Progenitor cell of endocrine pancreas (in vitro differentiated cells): Measurements from ENCODE around the gene KIF1A. TPM values are rescaled to one million over a fixed set of nuclear protein-coding genes. Genes with fewer than 3 reads are reported as not detected.
"Not testable (repeated sequence)": the region's sequence is repeated elsewhere in the genome, so short reads cannot be mapped to it uniquely, and the experiment has no call there.

Experiments
- DNase-seq: peaks from one replicate; pipeline ENCODE4 v3.0.0; 2021; ENCODE audit warnings: low spot score; ENCODE audit not compliant: unreplicated experiment
- H3K27ac Mint-ChIP-seq: 2 replicates; pipeline ENCODE4 v1.8.0; 2021; ENCODE audit warnings: mild to moderate bottlenecking, moderate library complexity, mixed read lengths
- H3K27me3 Mint-ChIP-seq: 2 replicates; pipeline ENCODE4 v1.8.0; 2021; ENCODE audit warnings: mixed read lengths
- H3K36me3 Mint-ChIP-seq: 2 replicates; pipeline ENCODE4 v1.8.0; 2022; ENCODE audit warnings: mixed read lengths; ENCODE audit not compliant: insufficient read depth
- H3K4me1 Mint-ChIP-seq: 2 replicates; pipeline ENCODE4 v1.8.0; 2021; ENCODE audit warnings: low read depth, mixed read lengths
- H3K4me3 Mint-ChIP-seq: 2 replicates; pipeline ENCODE4 v1.8.0; 2021; ENCODE audit warnings: low read depth, mild to moderate bottlenecking, moderate library complexity, mixed read lengths
- H3K9me3 Mint-ChIP-seq: 2 replicates; pipeline ENCODE4 v1.8.0; 2021; ENCODE audit warnings: low read depth, mixed read lengths
- CTCF ChIP-seq: fragments of 200-600 bp; sonication (generic); IDR thresholded peaks from one replicate; pipeline ENCODE4 v1.5.0; 2021; ENCODE audit warnings: antibody characterized with exemption, mild to moderate bottlenecking; ENCODE audit not compliant: unreplicated experiment
- total RNA-seq: library from RNA; stranded (reverse); gene quantifications from 2 replicates; pipeline ENCODE4 v1.2.1, GENCODE V29; 2021

KIF1A gene
- total RNA-seq, 1 donor from 2014 or later: 132 TPM

GRCh38 chr2:240680185-240680584, 139.8 kb downstream of the KIF1A start:
- not testable (repeated sequence) for H3K27me3 Mint-ChIP-seq, H3K4me3 Mint-ChIP-seq, H3K4me1 Mint-ChIP-seq, H3K9me3 Mint-ChIP-seq, H3K36me3 Mint-ChIP-seq, DNase-seq, H3K27ac Mint-ChIP-seq

GRCh38 chr2:240678909-240679308, 141.1 kb downstream of the KIF1A start:
- H3K27ac Mint-ChIP-seq, H3K27me3 Mint-ChIP-seq: not testable (repeated sequence)

GRCh38 chr2:240678043-240678442, 142.0 kb downstream of the KIF1A start:
- H3K27me3 Mint-ChIP-seq, H3K27ac Mint-ChIP-seq, H3K36me3 Mint-ChIP-seq, DNase-seq, H3K9me3 Mint-ChIP-seq, H3K4me3 Mint-ChIP-seq, H3K4me1 Mint-ChIP-seq: not testable (repeated sequence)

More at GRCh38 chr2:240678909-240679308, 141.1 kb downstream of the KIF1A start:
- H3K4me1 Mint-ChIP-seq, H3K9me3 Mint-ChIP-seq, H3K36me3 Mint-ChIP-seq, DNase-seq, H3K4me3 Mint-ChIP-seq: not testable (repeated sequence)

- not testable (repeated sequence) for H3K27ac Mint-ChIP-seq, H3K4me3 Mint-ChIP-seq, DNase-seq, H3K9me3 Mint-ChIP-seq, H3K4me1 Mint-ChIP-seq, H3K36me3 Mint-ChIP-seq
- H3K27me3 Mint-ChIP-seq: peaks cover 18% of the 10 kb centered on the region
Measured at GRCh38 chr2:240675345-240675744, 144.7 kb downstream of the KIF1A start.

- not testable (repeated sequence) for H3K9me3 Mint-ChIP-seq, H3K27ac Mint-ChIP-seq, DNase-seq
Measured at GRCh38 chr2:240674461-240675184, 145.4 kb downstream of the KIF1A start.

GRCh38 chr2:240672701-240673190, 147.3 kb downstream of the KIF1A start:
- TF ChIP-seq CTCF: no peak
- DNase-seq: no peak
- Mint-ChIP-seq H3K36me3 (no peaks in the 10 kb centered on the region), H3K4me3 (no peak overlapping the region), H3K9me3 (no peaks in the 10 kb centered on the region), H3K27ac (no peak overlapping the region), H3K4me1 (no peaks in the 10 kb centered on the region), H3K27me3 (peaks cover 23% of the 10 kb centered on the region)

More at GRCh38 chr2:240674461-240675184, 145.4 kb downstream of the KIF1A start:
- not testable (repeated sequence) for H3K4me3 Mint-ChIP-seq, H3K4me1 Mint-ChIP-seq, H3K36me3 Mint-ChIP-seq
- H3K27me3 Mint-ChIP-seq: peaks cover 23% of the 10 kb centered on the region

- Mint-ChIP-seq H3K4me3 (no peak overlapping the region), H3K27me3 (peaks cover 23% of the 10 kb centered on the region), H3K36me3 (no peaks in the 10 kb centered on the region), H3K4me1 (no peaks in the 10 kb centered on the region), H3K27ac (no peak overlapping the region), H3K9me3 (no peaks in the 10 kb centered on the region)
- DNase-seq: no peak
- TF ChIP-seq CTCF: no peak
Measured at GRCh38 chr2:240672076-240672700, 147.8 kb downstream of the KIF1A start.
